NCI-H226 (cell line): ENCODE measurements around the gene KLK12.

ENCODE experiments used
- DNase-seq: peaks from one replicate; pipeline ENCODE4 v3.0.0-alpha.2; 2015

The KLK12 gene, protein sequence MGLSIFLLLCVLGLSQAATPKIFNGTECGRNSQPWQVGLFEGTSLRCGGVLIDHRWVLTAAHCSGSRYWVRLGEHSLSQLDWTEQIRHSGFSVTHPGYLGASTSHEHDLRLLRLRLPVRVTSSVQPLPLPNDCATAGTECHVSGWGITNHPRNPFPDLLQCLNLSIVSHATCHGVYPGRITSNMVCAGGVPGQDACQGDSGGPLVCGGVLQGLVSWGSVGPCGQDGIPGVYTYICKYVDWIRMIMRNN

DNA sequence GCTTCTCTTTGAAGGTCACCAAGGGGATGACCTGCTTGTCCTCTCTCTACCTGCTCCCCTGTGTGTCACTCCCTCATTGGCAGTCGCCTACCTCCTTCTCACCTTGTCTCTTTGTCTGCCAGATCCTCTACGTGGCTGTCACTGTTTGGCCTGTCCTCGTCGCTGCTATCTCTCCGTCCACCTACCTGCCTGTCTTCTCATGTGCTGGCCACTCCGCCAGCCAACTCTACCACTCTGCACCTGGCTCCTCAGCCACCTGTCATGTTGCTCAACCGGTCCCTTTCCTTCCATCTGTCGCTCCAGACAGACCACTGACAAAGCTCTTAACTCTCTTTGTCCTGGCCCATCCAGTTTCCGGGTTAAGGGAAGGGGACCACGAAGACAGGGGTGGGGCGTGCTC lies at the start of gene KLK12:
TSS of gene KLK12 (minus strand) at position 299 of the 400 bp plus-strand sequence. CDS start 381 bp downstream, outside the sequence.
- DNase-seq: no peak

DNA sequence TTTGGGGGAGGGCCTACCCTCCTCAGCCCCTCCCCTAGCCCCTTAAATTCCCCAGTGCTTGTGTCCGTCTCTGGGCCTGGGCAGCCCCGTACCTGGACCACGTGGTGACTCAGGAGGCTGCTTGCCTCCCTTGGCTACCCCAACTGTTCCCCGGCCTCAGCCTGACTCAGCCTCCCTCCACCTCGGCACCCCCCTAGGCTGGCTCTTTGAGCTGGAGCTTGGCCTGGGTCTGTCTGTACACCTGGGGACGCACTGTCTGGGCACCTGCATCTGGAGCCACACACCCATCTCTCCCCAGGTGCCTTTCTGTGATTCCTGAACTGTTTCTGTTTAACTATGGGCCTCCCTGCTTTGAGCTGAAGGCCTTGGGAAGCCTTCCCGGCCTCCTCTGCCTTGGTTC lies 49.7 kb upstream of the KLK12 start:
- DNase-seq: no peak

DNA sequence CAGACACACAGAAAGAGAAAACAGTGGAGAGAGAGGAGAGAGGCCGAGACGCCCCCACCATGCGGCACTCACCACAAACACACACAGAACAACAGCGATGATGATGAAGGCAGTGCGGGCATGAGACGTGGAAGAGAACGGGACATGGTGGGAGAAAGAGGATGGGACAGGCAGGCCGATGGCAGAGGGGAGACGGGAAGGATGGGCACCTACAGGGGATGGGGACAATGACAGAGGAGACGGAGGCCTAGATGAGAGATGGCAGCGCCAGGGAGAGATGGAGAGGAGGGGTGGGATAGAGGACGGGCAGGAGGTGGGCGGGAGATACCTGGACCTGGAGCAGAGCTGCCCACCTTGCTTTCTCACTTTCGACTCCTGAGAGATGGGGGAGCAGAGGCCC lies 49.0 kb upstream of the KLK12 start:
- no peak for DNase-seq

DNA sequence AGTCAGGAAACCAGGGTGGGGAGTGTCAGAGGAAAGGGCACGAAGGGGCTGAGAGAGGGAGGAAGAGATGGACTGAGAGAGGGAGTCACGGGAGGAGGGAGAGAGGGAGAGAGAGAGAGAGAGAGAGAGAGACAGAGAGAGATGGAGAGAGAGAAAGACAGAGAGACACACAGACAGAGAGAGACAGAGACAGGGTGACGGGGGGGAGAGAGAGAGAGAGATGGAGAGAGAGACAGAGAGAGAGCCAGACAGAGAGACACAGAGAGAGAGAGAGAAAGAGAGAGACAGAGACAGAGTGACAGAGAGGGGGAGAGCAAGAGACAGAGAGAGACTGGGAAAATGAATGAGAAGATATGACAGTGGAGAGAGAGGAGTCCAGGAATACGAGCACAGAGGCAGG lies 48.4 kb upstream of the KLK12 start:
- DNase-seq: no peak

DNA sequence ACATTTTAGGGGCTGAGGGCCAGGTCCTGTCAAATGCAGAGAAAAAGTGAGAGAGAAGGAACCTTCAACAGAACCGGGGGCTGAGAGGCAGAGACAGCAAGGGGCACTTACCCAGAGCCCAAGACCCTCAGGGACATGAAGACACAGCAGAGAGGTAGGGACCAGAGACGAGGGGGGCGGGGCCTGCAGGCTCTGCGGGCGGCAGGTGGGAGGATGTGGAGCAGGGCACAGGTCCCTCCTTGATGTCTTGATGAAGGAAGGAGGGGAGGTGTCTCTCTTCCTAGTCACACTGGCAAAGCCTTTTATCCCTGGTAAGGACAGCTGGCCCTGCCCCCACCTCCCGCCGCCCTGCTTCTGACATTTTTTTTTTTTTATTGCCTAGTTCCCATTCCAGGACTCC lies 47.8 kb upstream of the KLK12 start, which contains the start of gene KLK14:
TSS of gene KLK14 (minus strand) at position 277 of the 400 bp plus-strand sequence. CDS start at position 4, 273 bp downstream.
- no peak for DNase-seq

DNA sequence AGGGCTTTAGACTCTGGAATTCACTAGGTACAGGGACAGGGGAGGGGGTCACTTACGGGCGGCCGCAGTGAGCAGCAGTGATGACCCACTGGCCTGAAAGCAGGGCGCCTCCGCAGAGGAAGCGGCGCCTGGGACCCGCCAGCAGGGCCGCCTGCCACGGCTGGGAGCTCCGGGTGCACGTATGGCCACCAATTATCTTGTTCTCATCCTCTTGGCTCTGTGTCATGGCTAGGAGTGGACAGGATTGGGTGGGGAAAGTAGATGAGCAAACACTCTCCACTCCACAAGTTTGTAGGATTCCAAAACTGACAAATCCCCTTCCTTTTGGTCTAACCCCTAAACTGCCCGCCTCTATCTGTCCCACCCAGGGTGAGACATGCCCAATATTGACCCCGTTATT lies 46.7 kb upstream of the KLK12 start:
- DNase-seq: no peak

DNA sequence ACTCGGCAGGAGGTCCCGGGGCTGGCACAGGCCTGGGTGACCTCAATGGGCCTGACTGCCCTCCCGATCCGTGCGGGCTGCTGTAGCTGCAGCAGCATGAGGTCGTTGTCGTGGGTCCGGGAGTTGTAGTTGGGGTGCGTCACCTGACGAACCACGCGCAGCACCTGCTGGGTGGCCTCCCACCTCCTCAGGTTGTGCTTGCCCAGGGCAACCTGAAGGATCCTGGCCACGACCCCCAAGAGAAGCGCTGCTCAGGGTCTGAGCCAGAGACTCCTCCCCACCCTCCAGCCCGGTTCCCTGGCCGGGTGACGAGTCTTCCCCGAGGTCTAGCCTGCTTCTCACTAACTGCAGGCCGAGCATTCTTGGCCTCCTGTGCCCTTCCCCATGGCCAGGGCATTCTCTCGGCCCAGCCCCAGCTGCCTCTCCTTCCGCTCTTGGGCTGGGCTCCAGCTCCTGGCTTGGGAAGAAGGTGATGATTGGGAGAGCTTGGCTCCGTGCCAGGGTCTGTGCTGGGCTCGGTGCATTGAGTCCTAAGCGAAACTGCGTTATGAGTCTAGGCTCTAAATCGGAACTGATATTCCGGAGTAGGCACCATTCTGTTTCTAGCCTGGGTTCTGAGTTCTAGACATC lies 44.8 kb upstream of the KLK12 start:
- peak; percentile 13 for DNase-seq

DNA sequence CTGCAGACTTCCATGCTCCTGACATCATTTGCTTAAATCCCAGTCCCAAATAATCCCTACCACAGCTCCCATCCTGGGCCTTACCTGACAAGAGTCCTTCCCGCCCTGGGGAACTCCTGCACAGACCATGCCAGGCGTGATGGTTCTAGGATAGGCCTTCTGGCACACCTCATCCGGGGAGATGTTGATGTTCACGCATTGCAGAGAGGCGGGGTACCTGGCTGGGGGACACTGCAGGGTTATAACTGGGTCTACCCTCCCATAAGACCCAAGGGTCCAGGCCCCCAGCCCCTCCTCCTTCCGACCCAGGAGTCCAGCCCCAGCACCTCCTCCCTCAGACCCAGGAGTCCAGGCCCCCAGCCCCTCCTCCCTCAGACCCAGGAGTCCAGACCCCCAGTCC lies 43.9 kb upstream of the KLK12 start:
- no peak for DNase-seq

DNA sequence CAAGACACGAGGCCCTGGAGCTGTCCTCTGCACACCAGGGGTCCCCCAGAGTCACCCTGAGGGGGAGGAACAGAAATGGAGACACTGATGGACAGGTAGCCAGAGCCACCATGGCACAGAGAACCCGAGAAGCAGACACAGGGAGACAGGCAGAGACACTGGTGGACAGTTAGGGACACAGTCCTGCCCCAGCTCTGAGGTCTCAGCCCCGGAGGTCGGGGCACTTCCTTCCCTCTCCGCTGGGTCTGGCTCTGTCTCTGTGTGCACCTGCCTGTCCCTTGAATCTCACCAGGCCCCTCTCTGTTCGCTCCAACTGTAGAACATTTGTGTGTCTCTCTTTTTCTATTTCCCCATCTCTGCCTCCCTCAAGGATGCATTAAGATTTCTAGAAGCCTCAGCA lies 43.3 kb upstream of the KLK12 start:
- no peak for DNase-seq

DNA sequence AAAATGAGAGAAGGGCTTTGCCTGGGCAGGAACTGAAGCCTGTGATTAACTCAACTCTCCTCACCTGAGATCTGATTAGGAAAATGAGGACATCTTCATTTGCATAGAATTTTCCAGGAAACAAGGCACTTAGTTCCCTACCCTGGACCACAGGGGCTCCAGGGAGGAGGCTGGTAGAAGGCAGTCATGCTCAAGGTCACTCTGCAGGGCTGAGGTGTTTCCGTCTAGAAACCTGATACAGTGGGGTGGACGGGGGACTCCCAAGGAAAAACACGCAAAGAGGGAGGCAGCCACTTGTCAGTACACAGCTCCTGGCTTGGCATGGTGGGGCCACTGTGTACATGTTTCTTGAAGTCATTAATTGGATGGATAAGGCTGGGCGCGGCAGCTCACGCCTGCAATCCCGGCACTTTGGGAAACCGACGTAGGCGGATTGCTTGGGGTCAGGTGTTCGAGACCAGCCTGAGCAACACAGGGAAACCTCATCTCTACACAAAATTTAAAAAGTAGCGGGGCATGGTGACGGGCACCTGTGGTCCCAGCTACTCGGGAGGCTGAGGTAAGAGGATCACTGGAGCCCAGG lies 41.9 kb upstream of the KLK12 start:
- DNase-seq: no peak

DNA sequence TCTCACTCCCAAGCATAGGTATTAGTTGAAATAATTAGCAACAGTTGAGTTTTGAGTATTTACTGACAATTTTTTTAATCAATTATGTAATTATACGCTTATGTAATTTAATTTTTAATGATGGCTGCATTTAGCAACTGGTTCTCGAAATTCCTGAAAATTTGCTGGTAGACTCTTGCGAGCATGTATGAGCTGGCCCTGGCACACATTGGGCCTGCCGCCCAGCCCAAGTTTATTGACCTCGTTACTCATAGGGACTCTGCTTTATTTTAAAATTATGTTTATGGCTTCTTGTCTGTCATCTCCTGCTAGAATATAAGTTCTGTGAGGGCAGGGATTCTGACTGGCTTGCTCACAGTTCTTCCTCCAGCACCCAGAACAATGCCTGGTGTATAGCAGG lies 41.2 kb upstream of the KLK12 start:
- no peak for DNase-seq

DNA sequence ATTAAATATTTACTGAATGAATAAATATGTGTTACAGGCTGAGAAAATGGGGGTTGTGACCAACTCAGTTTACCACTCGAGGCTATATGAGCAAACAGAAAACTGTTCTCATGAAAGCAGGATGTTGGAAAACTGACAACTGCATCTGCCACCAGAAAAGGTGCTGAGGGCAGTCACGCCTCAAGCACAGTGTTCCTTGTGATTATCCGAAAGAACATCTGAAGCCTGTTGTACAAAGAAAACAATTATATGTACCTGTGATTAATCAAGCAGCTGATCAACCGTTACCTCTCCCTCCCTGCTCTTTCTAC lies 36.2 kb upstream of the KLK12 start:
- DNase-seq: no peak

DNA sequence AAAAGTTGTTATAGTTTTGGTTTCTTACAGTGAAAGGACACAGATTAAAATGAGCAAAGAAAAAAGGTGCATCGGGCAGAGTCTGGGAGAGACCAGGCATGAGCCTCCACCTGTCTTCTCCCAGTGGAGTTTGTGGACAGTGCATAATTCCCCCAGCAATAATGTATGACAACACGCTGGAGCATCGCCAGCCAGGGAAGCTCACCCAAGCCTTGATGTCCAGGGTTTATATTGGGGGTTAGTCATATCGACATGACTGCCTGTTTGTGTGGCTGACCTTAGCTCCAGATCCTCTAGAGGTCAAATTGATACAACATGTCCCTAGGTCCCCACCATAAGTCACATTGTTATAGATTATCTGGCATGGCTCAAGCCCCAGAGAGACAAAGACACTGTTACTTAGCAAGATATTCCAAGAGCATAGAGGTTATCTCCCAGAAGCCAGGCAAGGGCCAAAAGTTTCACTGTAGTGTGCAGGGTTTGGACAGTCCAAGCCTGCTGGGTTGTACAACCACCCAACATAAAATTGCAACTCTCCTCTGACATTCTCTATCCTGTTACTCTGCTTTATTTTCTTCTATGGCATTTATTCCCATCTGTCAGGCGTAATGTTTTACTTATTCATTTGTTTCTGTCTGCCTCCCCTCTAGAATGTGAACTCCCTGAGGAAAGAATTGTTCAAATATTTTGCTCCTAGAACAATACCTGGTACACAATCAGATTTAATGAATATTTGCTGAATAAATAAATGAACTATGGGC lies 35.7 kb upstream of the KLK12 start:
- no peak for DNase-seq

DNA sequence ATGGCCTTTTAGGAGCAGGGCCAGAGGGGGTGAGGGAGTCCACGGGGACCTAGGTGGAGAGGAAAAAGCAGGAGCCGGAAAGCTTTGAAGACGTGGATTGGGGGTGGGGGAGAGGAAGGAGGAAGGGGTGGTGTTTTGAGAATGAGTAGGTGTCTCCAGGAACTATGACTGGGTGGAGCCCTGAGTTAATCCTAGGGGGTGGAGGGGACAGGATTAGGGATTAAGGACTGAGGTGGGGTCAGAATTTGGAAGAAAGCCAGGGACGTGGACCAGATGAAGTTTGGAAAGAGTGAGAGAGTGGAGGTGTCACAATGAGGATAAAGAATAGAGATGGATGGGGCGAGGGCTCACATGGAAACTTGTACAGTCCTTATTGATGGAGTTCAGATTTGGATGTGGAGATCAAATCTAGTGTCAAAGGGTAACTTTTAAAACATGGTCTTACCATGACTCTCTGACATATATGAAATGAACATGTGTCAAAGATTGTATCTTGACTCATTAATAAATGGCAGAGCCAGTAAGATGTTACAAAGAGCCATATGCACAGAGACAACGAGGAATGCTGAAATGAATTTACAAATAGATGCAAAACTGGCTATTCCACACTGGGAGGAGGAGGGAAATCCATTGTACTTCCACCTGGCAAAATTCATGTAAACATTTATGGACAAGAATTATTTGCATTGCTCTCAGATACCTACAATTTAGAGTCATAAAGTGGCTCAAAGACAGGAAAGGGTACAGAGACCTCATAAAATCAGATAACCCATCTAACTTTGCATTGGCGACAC lies 31.8 kb upstream of the KLK12 start:
- no peak for DNase-seq

DNA sequence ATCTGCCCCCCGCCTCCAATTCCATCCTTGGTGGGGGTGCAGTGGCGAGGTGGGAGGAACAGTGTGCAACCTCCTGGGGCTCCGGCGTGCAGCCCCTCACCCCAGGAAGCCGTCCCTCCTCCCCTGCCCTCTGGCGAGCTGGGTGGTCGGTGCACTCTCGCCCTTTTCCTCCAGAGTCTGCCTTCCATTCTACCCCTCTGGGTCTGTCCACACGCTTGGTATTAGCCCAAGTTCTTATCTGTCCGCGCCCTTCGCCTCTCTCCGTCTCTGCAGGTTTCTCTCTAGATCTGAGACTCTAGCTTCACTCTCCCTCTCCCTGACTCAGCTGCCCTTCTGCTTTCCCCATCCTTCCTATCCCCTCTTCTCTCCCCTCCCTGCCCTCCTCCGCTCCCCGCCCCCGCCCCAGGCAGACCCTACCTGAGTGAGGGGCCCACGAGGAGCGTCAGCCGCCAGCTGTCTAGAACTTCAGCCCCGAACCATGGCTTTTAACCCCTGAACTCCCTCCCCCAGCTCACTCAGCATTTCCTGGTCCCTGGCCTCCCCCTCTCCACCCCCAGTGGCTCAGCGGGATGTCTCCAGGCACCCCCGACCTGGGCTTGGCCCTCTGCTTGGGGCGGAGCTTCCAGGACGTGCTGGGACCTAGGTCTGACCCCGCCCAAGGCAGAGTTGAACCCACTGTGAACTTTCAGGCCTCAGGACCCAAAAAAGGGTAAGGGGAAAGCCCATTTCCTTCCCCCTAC lies 30.6 kb upstream of the KLK12 start:
- DNase-seq: no peak

DNA sequence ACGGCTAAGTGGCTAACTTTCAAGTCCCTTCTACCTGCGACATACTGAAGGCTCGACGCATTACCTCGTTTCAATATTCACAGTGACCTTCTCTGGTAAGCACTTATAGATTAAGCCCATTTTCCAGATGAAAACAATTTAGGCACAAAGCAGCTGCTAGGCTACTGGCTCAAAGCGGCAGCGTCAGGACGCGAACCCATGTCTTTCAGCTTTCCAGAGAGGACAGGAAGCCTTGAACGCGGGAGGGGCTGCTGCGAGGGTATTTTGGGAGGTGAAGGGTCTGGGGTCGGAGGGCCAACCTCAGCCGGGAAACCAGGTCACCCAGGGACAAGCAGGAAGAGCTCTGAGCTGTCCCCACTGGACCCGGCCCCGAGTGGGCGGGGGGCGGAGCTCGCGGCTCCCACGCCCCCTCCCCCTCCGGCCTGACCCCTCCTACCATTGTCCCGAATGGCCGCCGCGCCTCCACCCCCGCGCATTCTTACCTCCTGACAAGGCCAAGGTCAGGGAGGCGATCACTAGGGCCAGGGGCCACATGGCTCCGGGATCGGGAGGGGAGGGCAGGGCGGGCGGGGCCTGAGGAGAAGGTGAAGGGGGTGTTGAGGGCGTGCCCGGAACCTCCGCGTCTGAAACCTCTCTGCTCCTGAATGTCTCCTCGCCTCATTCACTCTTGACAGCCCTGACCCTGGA lies 29.9 kb upstream of the KLK12 start, which contains the start of gene KLK13:
TSS of gene KLK13 (minus strand) at position 559 of the 687 bp plus-strand sequence. CDS start at position 534, 25 bp downstream.
- peak; percentile 20 for DNase-seq

DNA sequence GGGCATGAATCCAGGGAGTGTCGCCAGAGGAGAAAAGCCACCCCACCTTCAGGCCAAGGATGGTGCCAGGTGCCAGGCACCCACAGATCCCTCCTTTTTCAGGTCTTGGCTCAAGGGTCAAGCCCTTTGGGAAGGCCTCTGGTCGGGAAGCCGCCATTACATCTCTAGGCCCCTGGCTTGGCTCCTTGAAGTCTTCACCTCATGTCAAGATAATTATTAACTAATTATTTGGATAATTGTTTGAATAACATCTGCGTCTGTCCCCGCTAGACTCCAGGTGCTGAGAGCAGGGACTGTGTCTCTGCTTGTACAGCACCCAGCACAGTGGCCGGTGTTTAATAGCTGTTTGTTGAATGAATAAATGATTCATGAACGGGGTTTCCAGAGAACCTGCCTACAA lies 28.9 kb upstream of the KLK12 start:
- no peak for DNase-seq

DNA sequence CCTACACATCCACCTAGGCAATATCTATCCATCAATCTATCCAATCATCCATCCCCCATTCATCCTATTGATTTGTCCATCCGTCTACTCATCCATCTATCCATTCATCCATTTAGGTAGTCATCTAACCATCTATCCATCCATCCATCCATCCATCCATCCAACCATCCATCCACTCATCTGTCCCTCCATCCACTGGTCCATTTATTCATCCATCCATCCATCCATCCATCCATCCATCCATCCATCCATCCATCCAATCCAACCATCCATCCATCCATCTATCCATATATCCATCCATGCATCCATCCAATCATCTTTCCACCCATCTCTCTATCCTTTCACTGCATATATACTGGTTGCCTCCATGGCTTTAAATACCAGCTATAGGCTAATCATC lies 26.2 kb upstream of the KLK12 start:
- DNase-seq: no peak

DNA sequence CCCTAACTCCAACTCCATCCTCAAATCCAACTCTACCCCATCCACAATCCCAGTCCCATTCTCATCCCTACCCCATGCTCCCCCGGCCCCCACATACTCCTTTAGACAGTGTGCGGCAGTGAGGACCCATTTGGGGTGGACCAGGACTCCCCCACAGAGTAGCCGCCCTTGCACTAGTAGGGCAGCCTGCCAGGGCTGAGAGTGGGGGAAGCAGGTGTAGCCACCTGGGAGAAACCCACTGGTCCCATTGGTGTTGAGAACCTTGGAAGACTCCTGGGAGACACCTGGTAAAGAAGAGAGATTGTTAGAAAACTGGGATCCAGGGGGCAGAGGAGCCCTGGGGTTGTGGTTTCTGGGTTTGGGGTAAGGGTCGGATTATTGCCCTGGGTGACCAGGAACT lies 25.5 kb upstream of the KLK12 start:
- no peak for DNase-seq

DNA sequence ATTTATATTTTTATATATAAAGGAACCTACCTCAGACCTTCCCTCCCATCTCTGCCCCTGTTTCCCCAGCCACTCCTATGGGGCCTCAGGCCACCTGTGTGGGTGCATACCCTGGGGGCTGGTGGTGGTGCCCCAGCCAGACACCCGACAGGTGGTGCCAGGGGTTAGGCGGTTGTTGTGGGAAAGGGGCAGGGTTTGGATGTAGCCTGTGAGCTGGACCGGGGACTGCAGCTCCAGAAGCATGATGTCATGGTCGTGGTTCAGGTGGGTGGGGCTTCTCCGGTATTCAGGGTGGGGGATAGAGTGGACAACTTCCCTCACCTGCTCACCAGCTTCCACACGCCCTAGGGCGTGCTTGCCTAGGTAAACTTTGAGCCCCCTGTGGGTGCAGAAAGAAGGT lies 24.9 kb upstream of the KLK12 start:
- DNase-seq: no peak

DNA sequence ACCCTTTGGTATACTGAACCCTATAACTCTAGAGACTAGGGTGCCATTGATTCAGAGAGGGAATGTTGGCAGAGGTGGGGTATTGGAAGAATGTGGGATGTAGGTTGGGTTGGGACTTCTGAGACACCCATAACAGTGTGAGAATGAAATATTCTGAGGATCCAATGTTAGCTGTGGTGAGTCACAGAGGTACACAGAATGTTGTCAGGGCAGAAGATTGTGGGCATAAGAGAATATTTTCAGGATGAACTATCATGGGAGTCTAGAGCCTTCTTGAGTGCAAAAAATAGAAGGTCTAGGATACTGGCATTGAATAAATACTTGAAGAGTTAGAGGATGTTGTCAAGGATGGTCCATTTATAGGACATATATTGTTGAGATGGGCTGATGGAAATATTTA lies 21.1 kb upstream of the KLK12 start:
- peak; percentile 13 for DNase-seq

DNA sequence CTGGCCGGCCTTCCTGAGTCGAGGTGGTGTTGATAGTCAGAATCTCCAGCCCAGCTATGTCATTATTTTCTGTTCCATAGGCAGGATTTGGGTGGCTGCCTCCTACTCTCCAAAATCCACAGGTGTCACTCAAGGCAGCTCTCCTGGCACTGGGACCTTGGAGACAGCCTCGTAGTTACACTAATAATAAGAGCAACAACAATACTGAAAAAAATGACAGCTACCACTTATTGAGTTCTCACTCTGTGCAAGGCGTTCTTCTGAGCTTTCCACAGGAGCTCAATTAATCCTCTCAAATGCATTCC lies 12.2 kb upstream of the KLK12 start:
- no peak for DNase-seq
